Calu3 (cell line): Measurements from ENCODE around the gene PLEKHM1. TPM values are rescaled to one million over a fixed set of nuclear protein-coding genes. Genes with fewer than 3 reads are reported as not detected.

Source experiments
- BruUV-seq: library from RNA; stranded (reverse); fragments of 400-500 nt; replicated peaks from 2 replicates; lab custom pipeline; 2021; lab: Mats Ljungman, UMichigan
- CTCF ChIA-PET: fragments of 300-600 bp; sonication (Branson Sonifier 250); formaldehyde crosslinking; loops from one replicate; lab custom pipeline; 2022; ENCODE audit warnings: antibody characterized with exemption; lab: Charles Lee
- DNase-seq: peaks from one replicate; pipeline ENCODE4 v3.0.0; 2022
- H3K27ac Mint-ChIP-seq: one replicate; pipeline ENCODE4 v1.8.0; 2022; ENCODE audit warnings: mixed read lengths; ENCODE audit not compliant: unreplicated experiment
- H3K27me3 Mint-ChIP-seq: one replicate; pipeline ENCODE4 v1.8.0; 2022; ENCODE audit warnings: mixed read lengths; ENCODE audit not compliant: unreplicated experiment
- H3K36me3 Mint-ChIP-seq: one replicate; pipeline ENCODE4 v1.8.0; 2022; ENCODE audit warnings: mild to moderate bottlenecking, moderate library complexity, mixed read lengths; ENCODE audit not compliant: insufficient read depth, unreplicated experiment
- H3K4me1 Mint-ChIP-seq: one replicate; pipeline ENCODE4 v1.8.0; 2022; ENCODE audit warnings: mild to moderate bottlenecking, low read depth, mixed read lengths; ENCODE audit not compliant: unreplicated experiment
- H3K4me3 Mint-ChIP-seq: one replicate; pipeline ENCODE4 v1.8.0; 2022; ENCODE audit warnings: mild to moderate bottlenecking, low read depth, moderate library complexity, mixed read lengths; ENCODE audit not compliant: unreplicated experiment
- H3K9me3 Mint-ChIP-seq: one replicate; pipeline ENCODE4 v1.8.0; 2022; ENCODE audit warnings: low read depth, mixed read lengths; ENCODE audit not compliant: unreplicated experiment
- intact Hi-C: fragments of 100-400 bp; cut with micrococcal nuclease; formaldehyde crosslinking; loops from one replicate; pipeline ENCODE4 v1.10.0; 2022; ENCODE audit not compliant: unreplicated experiment
- total RNA-seq: library from RNA; stranded (reverse); gene quantifications from 2 replicates; pipeline ENCODE4 v1.2.3, GENCODE V29; 2022
- TF ChIP-seq, protein P1 (sequence below): fragments of 200-600 bp; IDR thresholded peaks from one replicate; pipeline ENCODE4 v1.8.0; 2022; ENCODE audit warnings: antibody characterized with exemption; ENCODE audit not compliant: unreplicated experiment

PLEKHM1 gene
- total RNA-seq, 1 experiment from 2014 or later, result 82.4 TPM

DNA sequence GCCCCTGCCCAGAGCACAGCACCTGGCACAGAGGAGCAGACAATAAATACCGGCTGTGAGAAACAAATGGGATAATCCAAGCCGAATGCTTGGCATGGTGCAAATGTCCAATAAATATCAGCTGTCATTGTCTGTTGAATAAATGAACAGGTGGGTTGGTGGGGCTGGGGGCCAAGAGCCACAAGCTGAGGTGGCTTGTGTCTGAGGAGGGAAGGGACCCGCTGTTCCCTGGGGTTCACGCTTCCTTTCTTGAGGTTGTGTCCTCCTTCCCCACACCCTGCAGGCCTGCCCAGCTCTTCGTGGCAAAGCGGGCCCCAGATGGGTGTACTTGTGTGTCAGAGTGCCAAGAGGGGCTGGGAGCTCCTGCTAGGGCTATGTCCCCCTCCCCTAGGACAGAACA is 96.4 kb downstream of the PLEKHM1 start:
- DNase-seq, result no peak
- Mint-ChIP-seq H3K27ac (no peak overlapping the region), H3K36me3 (peaks cover 59% of the 10 kb centered on the region), H3K9me3 (no peaks in the 10 kb centered on the region), H3K27me3 (peaks cover 1% of the 10 kb centered on the region), H3K4me3 (no peak overlapping the region), H3K4me1 (peaks cover 15% of the 10 kb centered on the region)
- CTCF ChIA-PET, result interaction anchor here (0.5 to 4.7 kb wide), 6 partner anchors 31 to 545 kb away, joined by 3 to 44 read pairs (median 3); partner anchors contain the start of gene ACBD4
- TF ChIP-seq, protein P1, sequence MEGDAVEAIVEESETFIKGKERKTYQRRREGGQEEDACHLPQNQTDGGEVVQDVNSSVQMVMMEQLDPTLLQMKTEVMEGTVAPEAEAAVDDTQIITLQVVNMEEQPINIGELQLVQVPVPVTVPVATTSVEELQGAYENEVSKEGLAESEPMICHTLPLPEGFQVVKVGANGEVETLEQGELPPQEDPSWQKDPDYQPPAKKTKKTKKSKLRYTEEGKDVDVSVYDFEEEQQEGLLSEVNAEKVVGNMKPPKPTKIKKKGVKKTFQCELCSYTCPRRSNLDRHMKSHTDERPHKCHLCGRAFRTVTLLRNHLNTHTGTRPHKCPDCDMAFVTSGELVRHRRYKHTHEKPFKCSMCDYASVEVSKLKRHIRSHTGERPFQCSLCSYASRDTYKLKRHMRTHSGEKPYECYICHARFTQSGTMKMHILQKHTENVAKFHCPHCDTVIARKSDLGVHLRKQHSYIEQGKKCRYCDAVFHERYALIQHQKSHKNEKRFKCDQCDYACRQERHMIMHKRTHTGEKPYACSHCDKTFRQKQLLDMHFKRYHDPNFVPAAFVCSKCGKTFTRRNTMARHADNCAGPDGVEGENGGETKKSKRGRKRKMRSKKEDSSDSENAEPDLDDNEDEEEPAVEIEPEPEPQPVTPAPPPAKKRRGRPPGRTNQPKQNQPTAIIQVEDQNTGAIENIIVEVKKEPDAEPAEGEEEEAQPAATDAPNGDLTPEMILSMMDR, result no peak
- BruUV-seq, result TSS peak; percentile 36
- intact Hi-C loops, result no loop called here

DNA sequence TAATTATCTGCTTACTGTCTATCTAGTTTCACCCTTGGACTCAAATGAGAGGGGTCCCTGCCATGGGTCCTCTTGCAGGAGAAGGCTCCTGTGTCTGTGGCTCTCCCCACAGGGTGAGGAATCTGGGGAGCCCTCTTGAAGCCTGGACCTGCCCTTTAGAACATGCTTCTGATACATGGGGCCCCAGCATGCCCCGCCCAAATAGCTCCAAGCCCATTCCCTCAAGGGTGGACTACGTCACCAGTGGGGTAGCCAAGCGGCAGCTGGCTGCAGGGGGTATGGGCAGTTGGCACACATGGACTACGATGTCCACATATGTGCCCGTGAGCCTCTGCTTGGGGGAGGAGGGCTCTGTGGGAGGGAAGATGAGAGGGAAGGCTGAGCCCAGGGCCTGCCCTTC is 97.1 kb downstream of the PLEKHM1 start:
- Mint-ChIP-seq H3K27me3 (peaks cover 8% of the 10 kb centered on the region), H3K9me3 (no peaks in the 10 kb centered on the region), H3K4me3 (no peak overlapping the region), H3K4me1 (peaks cover 15% of the 10 kb centered on the region), H3K36me3 (peaks cover 52% of the 10 kb centered on the region), H3K27ac (peak overlapping the region; percentile 6)
- TF ChIP-seq, protein P1, result no peak
- BruUV-seq, result no TSS peak
- CTCF ChIA-PET, result interaction anchor here (0.5 to 4.7 kb wide), 3 partner anchors 31 to 545 kb away, joined by 3 to 44 read pairs (median 5); no protein-coding TSS in a partner anchor
- DNase-seq, result no peak
- intact Hi-C loops, result no loop called here

DNA sequence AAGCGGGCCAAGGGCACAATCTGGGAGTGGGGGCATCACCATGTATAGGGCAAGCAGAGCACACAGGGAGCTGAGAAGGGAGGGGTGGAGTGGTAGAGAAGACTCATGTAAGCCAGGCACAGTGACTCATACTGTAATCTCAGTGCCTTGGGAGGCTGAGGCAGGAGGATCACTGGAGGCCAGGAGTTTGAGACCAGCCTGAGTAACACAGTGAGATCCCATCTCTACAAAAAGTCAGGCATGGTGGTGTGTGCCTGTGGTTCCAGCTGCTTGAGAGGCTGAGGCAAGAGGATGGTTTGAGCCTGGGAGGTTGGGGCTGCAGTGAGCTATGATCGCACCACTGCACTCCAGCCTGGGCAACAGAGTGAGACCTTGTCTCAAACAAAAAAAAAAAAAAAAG is 98.6 kb downstream of the PLEKHM1 start:
- no TSS peak for BruUV-seq
- intact Hi-C loops, result no loop called here
- peaks cover 47% of the 10 kb centered on the region for H3K36me3 Mint-ChIP-seq
- CTCF ChIA-PET, result interaction anchor here (0.5 to 4.7 kb wide), 2 partner anchors 28 to 33 kb away, joined by 4 to 44 read pairs; no protein-coding TSS in a partner anchor
- no peak for DNase-seq
- H3K27ac Mint-ChIP-seq, result no peak overlapping the region
- TF ChIP-seq, protein P1, result no peak
- H3K27me3 Mint-ChIP-seq, result peaks cover 22% of the 10 kb centered on the region
- H3K4me3 Mint-ChIP-seq, result no peak overlapping the region
- H3K4me1 Mint-ChIP-seq, result peaks cover 12% of the 10 kb centered on the region
- H3K9me3 Mint-ChIP-seq, result no peaks in the 10 kb centered on the region

DNA sequence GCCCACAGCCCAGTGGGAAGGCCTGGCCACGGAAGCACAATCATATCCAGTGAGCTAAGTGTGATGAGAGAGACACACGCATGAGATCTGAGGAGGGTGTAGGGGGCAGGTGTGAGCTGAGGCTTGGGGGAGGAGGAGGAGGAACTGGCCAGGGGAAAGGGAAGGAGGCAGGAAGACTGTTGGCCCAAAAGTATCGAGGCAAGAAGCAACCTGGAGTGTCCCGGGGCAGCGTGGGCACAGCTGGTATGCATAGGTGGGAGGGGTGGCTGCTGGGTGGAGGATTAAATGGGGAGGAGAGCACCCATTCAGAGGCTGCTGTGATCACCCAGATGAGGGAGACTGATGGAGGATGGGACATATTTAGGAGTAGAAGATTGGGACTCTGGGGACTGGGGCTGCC is 99.2 kb downstream of the PLEKHM1 start:
- intact Hi-C loops, result no loop called here
- H3K4me1 Mint-ChIP-seq, result peaks cover 9% of the 10 kb centered on the region
- no TSS peak for BruUV-seq
- H3K9me3 Mint-ChIP-seq, result no peaks in the 10 kb centered on the region
- H3K36me3 Mint-ChIP-seq, result peaks cover 41% of the 10 kb centered on the region
- no peak overlapping the region for H3K4me3 Mint-ChIP-seq
- no peak overlapping the region for H3K27ac Mint-ChIP-seq
- peaks cover 22% of the 10 kb centered on the region for H3K27me3 Mint-ChIP-seq
- no peak for DNase-seq
- CTCF ChIA-PET, result no interaction called here
- TF ChIP-seq, protein P1, result no peak
